ENCODE measurements around the gene MTURN.

The MTURN gene

DNA sequence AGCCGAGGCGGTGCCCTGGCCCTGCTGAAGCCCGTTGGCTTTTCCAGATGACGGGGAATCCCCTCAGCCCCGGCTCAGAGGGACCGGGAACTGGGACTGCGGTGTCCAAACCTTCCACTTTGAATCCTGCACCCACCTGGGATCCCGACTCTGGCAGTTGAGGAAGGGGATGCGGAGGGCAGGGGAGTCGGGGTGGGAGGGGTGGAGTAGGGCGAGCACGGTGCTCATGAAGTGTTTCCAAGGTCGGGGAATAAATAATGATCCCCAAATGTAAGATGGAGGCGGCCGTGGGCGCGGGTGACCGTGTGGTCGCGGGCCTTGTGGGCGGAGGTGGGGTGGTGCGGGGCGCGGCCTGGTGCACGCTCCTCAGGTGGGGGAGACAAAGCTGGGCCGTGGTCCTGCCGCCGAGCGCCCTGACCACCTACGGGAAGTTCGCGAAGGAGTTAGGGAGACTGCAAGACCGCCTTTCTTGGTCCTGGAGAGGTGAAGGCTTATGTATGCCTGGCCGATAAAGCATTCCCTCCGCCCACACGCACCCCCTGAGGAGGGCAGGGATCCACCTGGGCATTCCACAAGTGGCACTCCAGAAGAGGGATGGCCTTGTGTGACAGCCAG lies 1.4 kb downstream of the MTURN start:
- no peak for DNase-seq (ENCODE audit: low spot score)

GRCh38 chr7:30136743-30137485 lies 2.1 kb downstream of the MTURN start:
- DNase-seq (ENCODE audit: low spot score) = no peak

DNA sequence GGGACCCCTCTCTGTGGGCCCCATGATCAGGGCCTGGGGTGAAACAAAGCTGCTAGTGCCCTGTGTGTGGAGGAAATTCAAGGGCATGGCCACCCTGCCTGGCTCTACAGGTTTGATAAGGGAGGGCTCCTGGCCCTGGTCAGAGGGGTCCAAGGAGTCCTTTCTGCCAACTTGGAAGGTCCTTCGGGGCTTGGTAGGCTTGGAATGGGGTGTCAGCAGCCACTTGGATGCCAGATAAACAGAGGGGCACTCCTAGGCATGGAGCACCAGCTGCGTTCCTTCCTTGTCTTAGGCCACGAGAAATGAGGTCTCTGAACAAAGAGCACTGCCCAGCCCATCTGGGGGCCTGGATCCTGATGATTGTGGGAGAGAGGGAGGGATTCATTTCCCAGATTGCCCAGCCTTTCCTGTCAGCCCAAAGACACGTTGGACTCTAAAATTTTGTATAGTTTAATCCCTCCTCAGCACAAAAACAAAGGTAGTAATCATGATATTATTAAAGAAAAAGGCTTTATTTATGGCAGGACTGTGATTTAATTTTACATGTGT lies 5.1 kb downstream of the MTURN start:
- DNase-seq (ENCODE audit: low spot score) = no peak

- DNase-seq (ENCODE audit: low spot score) = no peak
Measured at GRCh38 chr7:30140456-30140855, 5.7 kb downstream of the MTURN start.

GRCh38 chr7:30142710-30143109 lies 7.9 kb downstream of the MTURN start:
- DNase-seq (ENCODE audit: low spot score) = no peak

DNA sequence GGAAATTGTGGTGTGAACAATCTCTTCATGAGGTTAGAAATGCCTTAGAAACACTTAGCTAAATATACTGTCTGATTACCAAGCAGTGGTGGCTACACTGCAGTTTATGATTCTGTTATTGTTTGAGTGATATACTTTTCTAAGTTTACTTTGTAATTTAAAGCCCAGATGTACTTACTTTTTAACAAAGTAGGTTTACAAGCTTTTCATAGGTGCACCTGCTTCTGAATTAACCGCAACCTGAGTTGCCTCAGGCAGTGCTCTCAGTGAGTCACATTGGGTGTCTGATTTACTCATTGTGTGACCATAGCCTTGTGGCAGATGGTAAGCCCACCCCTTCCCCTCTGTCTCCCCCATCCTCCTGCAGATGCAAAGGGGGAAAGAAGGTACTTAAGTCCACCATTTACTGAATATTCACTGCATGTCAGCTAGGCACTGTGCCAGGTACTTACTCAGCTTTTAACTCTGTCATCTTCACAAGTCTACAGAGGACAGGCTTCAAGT lies 9.0 kb downstream of the MTURN start:
- DNase-seq (ENCODE audit: low spot score) = no peak

DNA sequence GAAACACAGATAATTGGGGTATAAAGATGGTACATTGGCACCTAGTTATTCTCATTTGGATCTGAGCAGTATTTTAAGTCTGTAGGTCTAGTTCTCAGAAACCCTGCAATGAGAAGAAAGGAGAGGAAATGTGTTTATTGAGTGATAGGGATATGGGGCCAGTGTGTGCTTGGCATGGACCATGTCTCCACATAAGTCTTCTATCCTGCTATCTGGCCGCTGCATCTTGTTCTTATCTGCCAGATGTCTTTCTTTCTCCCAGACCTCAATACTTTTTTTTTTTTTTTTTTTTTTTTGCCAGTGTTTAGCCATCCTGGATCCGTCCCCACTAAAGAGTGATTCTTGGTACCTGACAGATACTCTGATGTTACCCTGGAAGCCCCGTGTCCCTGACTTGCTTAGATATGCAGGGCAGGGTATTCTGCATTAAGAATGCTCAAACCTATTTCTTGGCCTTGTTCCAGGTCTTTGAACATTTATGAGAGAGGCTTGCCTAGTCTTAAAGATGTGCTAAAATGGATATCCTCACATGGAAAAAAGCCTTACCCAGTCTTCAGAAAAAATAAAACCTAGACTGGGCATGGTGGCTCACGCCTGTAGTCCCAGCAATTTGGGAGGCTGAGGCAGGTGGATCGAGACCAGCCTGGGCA lies 10.0 kb downstream of the MTURN start:
- no peak for DNase-seq (ENCODE audit: low spot score)

DNA sequence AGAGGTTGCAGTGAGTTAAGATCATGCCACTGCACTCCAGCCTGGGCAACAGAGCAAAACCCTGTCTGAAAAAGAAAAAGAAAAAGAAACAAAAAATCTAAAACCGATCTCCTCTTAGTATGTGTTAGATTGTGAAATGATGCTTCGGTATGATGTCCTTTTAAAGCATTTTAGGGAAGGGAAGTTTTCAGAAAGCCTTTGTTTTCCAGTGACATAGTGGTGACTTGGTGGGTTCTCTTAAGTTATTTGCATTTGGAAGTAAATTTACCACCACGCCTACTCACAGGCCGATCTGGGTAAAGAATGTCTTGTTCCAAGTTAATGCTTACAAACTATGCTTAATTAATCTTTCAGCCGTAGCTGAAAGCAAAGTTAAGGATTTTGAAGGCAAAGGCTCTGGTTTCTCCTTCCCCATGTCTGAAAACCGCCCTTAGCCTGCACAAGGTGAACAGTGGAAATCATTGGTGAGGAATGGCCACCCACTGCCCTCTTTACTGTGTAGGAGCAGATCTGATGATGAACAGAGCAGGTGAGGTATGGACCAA lies 10.7 kb downstream of the MTURN start:
- no peak for DNase-seq (ENCODE audit: low spot score)

GRCh38 chr7:30146127-30146612 lies 11.4 kb downstream of the MTURN start:
- no peak for DNase-seq (ENCODE audit: low spot score)

GRCh38 chr7:30147223-30147622 lies 12.4 kb downstream of the MTURN start:
- no peak for DNase-seq (ENCODE audit: low spot score)

DNA sequence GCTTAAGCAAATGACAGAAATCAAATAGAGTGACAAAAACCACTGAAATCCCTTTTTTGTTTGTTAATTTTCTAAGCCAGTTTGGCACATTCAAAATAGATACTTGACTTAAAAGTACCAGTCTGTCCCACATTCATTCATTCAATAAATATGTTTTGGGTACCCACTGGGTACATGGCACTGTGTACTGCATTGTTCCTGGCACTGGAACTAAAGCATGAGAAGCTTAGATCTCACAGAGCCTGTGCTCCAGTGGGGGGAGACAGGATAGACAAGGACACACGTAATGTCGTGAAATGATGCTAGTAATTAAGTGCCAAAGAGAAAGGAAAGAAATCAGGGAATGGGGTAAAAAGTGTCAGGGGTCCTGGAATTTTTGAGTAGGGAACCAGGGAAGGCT lies 13.0 kb downstream of the MTURN start:
- DNase-seq (ENCODE audit: low spot score) = no peak

- DNase-seq (ENCODE audit: low spot score) = no peak
Measured at GRCh38 chr7:30148426-30148825, 13.6 kb downstream of the MTURN start.

GRCh38 chr7:30148951-30149459 lies 14.2 kb downstream of the MTURN start:
- peak; percentile 63 for DNase-seq (ENCODE audit: low spot score)

DNA sequence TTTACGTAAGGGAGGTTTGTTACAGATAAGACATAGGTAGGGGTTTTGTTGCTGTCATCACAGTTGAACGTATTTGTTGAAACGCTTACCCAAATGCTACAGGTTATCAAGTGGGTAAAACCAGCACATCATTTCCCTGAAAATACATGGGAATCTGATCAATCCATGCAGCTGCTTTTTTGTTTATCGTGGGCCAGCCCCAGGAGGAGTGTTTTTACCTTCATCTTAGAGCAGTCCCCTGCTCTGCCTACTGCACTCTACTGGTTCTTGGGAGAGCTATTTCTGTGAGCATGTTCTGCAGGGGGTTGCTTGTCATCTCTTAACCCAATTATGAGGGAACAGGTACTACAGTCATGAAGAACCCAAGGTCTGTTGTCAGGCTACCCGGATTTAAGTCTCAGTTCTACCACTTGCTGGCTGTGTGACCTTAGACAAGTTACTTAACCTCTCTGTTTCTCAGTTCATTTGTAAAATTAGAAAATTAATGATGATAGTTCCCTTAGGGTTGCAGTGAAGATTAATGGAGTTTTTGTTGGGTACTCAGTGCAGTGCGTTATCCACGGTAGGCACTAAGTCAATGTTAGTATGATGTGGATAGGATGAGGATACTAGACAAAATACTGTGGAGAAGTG lies 15.0 kb downstream of the MTURN start:
- no peak for DNase-seq (ENCODE audit: low spot score)

GRCh38 chr7:30150711-30151110 lies 15.9 kb downstream of the MTURN start:
- no peak for DNase-seq (ENCODE audit: low spot score)

- DNase-seq (ENCODE audit: low spot score) = no peak
Measured at GRCh38 chr7:30154111-30154587, 19.4 kb downstream of the MTURN start.

GRCh38 chr7:30155481-30155880 lies 20.7 kb downstream of the MTURN start:
- DNase-seq (ENCODE audit: low spot score) = no peak

- no peak for DNase-seq (ENCODE audit: low spot score)
Measured at GRCh38 chr7:30157204-30157603, 22.4 kb downstream of the MTURN start.

GRCh38 chr7:30159163-30159562 lies 24.4 kb downstream of the MTURN start:
- DNase-seq (ENCODE audit: low spot score) = no peak

- no peak for DNase-seq (ENCODE audit: low spot score)
Measured at GRCh38 chr7:30159698-30160143, 24.9 kb downstream of the MTURN start.

DNA sequence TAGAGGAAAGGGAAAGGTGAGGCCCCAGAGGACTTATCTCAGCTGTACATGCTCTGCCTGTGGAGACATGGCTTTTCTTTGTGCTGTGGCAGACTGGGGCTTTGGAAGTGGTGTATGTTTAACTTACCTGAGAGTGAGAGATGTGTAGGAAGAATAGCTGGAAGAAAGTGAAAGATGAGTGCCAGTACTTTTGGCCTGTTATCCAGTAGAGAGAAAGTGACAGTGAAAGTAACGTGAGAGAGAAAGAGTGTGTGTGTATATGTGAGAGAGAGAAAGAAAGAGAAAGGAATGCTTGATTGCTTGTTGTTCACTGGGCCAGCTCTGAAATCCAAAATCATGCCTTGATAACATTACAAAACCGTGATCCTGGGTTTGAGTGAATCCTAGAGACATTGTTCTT lies 25.5 kb downstream of the MTURN start:
- DNase-seq (ENCODE audit: low spot score) = no peak
